HFFc6 (cell line): ENCODE data around the gene NPTX1. TPM values are rescaled to one million over a fixed set of nuclear protein-coding genes. Genes with fewer than 3 reads are reported as not detected.

ENCODE experiments used
- DNase-seq: peaks from one replicate; pipeline ENCODE4 v3.0.0-alpha.2; 2018
- H3K27ac Mint-ChIP-seq: 2 replicates; pipeline ENCODE4 v1.8.0; 2020; ENCODE audit warnings: mild to moderate bottlenecking, mixed read lengths
- H3K27me3 Mint-ChIP-seq: 2 replicates; pipeline ENCODE4 v1.8.0; 2021; ENCODE audit warnings: mild to moderate bottlenecking, moderate library complexity, mixed read lengths; ENCODE audit not compliant: insufficient read depth
- H3K36me3 Mint-ChIP-seq: 2 replicates; pipeline ENCODE4 v1.8.0; 2021; ENCODE audit warnings: low read depth, mixed read lengths
- H3K4me1 Mint-ChIP-seq: 2 replicates; pipeline ENCODE4 v1.8.0; 2020; ENCODE audit warnings: low read depth, mixed read lengths
- H3K4me3 Mint-ChIP-seq: 2 replicates; pipeline ENCODE4 v1.8.0; 2020; ENCODE audit warnings: mild to moderate bottlenecking, moderate library complexity, mixed read lengths
- H3K9me3 Mint-ChIP-seq: 2 replicates; pipeline ENCODE4 v1.8.0; 2020; ENCODE audit warnings: mild to moderate bottlenecking, mixed read lengths
- total RNA-seq, 6 experiments: library from RNA; stranded (reverse); fragmentation: NEBNext Ultra II Directional; extraction: Animal tissue kit (Norgen Biotek cat#: 25700); gene quantifications; 2 replicates in 1 of 6; 3 replicates in 5 of 6; pipeline ENCODE4 v1.2.3, GENCODE V29; 2021
- TF ChIP-seq, protein P1 (sequence below): fragments of 200-600 bp; sonication (generic); IDR thresholded peaks from 2 replicates; pipeline ENCODE4 v1.5.0; 2021; ENCODE audit warnings: antibody characterized with exemption, mild to moderate bottlenecking

The NPTX1 gene
- total RNA-seq, 6 experiments from 2014 or later, result 0.26 to 2.9 (median 2.6) TPM

DNA sequence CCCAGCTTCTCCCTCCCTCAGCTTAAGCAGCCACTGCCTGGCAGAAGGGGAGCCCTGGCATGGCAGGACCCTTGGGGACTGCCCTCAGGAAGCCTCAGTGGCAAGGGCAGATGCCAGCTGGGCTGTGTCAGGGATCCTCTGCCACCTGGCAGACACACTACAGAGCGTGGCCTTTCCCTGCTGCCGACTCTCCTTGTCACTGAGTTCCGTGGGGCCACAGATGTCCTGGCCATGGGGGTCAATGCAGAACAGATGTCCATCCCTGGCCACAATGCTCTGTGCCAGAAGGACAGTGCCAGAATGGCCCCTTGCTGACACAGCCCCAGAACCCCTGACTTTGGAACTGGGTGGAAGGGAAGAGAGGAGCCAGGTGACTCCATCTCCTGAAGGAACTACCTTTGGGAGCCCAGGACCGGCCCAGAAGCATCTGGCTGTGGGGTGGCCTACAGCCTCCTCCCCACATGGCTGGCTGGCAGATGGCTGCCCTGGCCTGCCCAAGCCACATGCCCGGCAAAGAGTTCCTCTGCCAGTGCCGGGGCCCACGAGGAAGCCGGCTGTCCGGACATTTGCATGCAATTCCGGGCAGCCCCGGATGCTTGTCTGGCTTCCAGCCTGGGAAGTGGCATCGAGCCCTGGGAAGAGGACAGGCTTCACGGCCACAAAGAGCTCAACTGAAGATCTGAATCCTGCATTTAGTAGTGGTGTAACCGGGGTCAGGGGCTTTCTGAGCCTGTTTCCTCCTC is 24.1 kb downstream of the NPTX1 start:
- Mint-ChIP-seq H3K4me3 (no peak overlapping the region), H3K27ac (no peak overlapping the region), H3K27me3 (peaks cover 15% of the 10 kb centered on the region), H3K4me1 (peaks cover 25% of the 10 kb centered on the region), H3K9me3 (no peaks in the 10 kb centered on the region), H3K36me3 (no peaks in the 10 kb centered on the region; the same call in 1 of the 2 replicates)
- DNase-seq, result no peak
- TF ChIP-seq, protein P1, sequence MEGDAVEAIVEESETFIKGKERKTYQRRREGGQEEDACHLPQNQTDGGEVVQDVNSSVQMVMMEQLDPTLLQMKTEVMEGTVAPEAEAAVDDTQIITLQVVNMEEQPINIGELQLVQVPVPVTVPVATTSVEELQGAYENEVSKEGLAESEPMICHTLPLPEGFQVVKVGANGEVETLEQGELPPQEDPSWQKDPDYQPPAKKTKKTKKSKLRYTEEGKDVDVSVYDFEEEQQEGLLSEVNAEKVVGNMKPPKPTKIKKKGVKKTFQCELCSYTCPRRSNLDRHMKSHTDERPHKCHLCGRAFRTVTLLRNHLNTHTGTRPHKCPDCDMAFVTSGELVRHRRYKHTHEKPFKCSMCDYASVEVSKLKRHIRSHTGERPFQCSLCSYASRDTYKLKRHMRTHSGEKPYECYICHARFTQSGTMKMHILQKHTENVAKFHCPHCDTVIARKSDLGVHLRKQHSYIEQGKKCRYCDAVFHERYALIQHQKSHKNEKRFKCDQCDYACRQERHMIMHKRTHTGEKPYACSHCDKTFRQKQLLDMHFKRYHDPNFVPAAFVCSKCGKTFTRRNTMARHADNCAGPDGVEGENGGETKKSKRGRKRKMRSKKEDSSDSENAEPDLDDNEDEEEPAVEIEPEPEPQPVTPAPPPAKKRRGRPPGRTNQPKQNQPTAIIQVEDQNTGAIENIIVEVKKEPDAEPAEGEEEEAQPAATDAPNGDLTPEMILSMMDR, result no peak

DNA sequence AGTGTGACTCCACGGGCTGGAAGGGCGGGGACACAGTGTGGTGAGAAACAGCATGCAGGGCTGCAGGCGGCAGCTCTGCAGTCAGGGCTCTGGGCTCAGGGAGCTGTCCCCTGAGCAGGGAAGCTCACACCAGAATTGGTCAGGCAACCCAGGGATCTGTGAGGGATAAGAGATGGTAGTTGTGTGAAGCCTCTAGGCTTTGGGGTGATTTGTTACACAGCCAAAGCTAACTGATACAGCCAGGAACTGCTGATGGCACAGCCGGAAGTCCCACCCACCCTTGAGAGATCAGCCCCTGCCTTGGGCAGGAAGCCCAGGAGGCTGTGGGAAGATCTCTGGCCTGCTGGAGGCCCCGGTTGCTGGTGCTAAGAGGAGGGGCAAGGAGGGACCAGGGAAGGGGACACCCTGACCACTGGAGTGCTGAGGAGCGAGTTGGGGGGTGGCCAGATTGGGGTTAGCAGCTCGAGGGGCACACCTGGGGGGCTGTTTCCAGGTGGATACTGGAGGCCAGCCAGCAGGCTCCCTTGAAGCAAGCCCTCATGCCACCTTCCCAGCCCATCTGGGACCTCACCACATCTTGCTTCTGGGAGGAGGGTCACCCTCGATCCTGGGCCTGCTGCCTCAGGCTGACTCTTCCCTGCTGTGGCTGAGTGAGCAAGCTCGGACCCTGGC is 25.2 kb downstream of the NPTX1 start:
- no peak overlapping the region for H3K4me3 Mint-ChIP-seq
- no peaks in the 10 kb centered on the region; the same call in 1 of the 2 replicates for H3K36me3 Mint-ChIP-seq
- DNase-seq, result no peak
- peaks cover 15% of the 10 kb centered on the region for H3K27me3 Mint-ChIP-seq
- peaks cover 25% of the 10 kb centered on the region for H3K4me1 Mint-ChIP-seq
- TF ChIP-seq, protein P1, result no peak
- no peaks in the 10 kb centered on the region for H3K9me3 Mint-ChIP-seq
- H3K27ac Mint-ChIP-seq, result no peak overlapping the region

DNA sequence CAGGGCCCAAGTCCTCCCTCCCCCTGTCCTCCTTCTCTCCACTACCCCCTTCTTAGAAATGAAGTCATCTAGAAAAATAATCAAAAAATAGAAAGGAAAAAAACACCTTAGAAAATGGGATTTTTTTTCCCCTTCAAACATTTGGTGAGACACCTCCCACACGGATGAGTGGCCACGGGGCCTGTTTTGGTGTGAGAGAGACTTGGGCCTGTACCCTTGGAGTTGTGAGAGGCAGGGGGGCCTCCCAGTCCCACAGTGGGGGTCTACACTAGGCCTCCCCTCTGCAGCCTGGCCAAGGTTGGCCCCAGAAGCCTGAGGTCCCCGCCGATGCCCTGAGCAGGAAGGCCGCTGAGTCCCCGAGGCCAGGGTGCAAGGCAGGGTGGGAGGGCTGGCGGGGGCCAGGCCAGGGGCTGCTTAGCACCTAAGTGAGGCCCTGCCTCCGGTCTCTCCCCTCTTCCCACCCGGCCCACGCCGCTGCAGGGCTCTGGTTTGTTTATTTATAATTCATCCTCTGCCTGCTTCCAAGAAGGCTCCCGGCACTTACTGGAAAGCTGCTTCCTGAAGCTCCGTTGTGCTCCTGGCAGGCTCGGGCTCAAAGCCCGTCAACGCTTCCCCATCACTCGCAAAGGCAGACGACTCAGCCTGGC is 26.4 kb downstream of the NPTX1 start:
- DNase-seq, result no peak
- TF ChIP-seq, protein P1, result no peak
- Mint-ChIP-seq H3K9me3 (no peaks in the 10 kb centered on the region), H3K27me3 (peaks cover 15% of the 10 kb centered on the region), H3K4me3 (no peak overlapping the region), H3K36me3 (no peaks in the 10 kb centered on the region; the same call in 1 of the 2 replicates), H3K4me1 (peaks cover 14% of the 10 kb centered on the region), H3K27ac (no peak overlapping the region)

DNA sequence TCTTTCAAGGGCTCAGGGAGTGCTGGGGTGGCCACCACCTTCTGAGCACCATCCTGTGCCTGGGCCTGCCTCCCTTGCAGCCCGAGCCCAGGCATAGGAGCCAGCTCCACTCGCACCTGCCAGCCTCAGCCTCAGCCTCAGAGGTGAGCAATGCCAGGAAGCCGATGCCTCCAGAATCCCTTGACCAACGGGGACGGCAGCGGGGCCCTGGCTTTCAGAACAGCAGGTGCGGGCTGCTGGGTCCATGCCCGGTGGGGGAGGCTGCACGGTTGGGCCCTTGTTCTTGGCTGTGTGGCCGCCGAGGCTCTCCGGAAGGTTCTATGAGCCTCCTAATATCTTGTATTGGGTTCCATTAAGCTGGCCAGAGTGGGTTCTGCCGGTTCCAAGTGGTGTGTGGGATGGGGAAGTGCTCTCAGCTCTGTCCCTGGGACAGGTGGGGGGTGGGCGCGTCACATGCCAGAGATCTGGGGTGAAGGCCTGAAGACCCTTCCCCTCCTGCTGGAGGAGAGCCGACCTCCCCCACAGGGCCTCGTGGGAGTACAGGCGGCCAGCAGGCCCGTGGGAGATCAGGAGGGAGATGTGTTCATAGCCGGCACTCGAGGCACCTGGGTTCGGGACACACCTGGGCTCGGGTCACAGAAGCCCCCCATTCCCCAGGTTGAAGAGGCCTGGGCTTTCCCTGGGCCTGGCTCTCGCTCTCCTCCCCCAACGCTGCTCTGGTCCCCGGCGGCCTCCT is 27.0 kb downstream of the NPTX1 start:
- peaks cover 14% of the 10 kb centered on the region for H3K4me1 Mint-ChIP-seq
- no peak overlapping the region for H3K4me3 Mint-ChIP-seq
- no peaks in the 10 kb centered on the region; the same call in 1 of the 2 replicates for H3K36me3 Mint-ChIP-seq
- no peaks in the 10 kb centered on the region for H3K9me3 Mint-ChIP-seq
- peaks cover 15% of the 10 kb centered on the region for H3K27me3 Mint-ChIP-seq
- TF ChIP-seq, protein P1, result no peak
- H3K27ac Mint-ChIP-seq, result no peak overlapping the region
- no peak for DNase-seq

DNA sequence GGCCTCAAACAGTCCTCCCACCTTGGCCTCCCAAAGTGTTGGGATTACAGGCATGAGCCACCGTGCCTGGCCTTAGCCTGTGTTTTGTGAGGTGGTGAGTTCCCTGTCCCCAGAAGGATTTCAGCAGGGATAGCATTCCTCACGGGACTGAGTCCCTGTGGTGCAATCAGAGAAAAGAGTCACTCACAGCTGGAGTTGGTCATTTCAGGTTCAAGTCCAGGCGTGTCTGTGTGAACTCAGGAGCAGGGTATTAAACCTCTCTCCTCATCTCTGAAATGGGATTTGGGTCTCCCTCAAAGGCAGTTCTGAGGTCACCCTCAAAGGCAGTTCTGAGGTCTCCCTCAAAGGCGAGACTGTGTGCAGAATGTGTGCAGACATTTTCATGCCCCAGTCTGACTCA is 28.6 kb downstream of the NPTX1 start:
- no peaks in the 10 kb centered on the region for H3K4me1 Mint-ChIP-seq
- no peaks in the 10 kb centered on the region for H3K9me3 Mint-ChIP-seq
- no peak overlapping the region for H3K27ac Mint-ChIP-seq
- H3K36me3 Mint-ChIP-seq, result no peaks in the 10 kb centered on the region
- TF ChIP-seq, protein P1, result no peak
- H3K4me3 Mint-ChIP-seq, result no peak overlapping the region
- DNase-seq, result no peak
- peaks cover 22% of the 10 kb centered on the region for H3K27me3 Mint-ChIP-seq
